Epidermal melanocyte (primary cell): Measurements from ENCODE around the gene EIPR1.
"Not testable (repeated sequence)": the region's sequence is repeated elsewhere in the genome, so short reads cannot be mapped to it uniquely, and the experiment has no call there.

Experiments
- DNase-seq: peaks from one replicate; pipeline ENCODE4 v3.0.0; 2011; ENCODE audit warnings: low spot score; ENCODE audit not compliant: insufficient read length

Gene EIPR1

DNA sequence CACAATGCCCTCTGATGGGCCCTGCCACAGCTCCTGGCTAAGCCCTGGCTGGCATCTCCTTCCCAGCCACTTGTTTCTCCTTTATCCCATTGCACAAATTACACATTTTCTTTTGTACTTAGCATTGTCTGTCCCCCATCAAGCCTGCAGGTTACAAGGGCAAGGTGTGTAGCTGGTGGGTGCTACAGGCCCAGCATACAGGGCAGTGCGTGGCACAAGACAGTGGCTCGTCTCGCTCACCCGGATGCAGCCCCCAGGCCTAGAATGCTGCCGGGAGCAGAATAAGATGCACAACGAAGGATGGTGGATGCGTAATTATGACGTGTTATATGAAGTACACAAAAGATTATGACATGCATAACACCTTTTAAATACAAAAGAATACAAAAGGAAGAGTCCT lies 87.6 kb downstream of the EIPR1 start:
- DNase-seq: no peak

DNA sequence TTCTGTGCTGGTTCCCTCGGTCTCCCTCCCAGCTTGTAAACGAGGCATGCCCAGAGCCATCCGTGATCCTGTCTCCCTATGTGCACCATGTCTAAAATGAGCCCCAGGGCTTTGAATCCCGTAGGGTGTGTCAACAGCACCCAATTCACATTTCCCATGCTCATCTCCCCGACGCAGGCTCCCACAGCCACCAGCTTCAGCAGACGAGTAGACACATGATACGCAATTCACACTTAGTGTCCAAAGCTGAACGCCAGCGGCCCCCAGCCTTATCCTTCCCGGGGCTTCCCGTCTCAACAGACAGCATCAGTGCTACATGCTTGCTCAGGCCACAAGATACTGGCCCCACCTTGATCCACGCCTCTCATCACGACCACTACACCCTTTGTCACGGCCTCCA lies 88.1 kb downstream of the EIPR1 start:
- DNase-seq: no peak

DNA sequence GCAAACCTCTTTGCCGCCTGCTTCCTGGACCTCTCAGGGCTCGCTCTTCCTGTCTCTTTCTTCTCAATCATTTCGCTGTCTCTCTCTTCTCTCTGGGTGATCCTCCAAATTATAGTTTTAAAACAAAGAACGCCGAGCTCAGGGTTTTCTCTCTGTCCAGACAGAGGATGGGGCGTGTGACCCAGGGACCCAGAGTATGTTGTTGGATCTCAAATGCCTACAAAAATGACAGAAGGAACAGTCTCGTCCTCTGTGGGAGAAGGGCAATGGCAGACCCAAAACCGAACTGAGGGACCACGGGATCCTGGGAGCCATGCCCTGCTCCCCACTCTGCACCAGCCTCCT lies 88.5 kb downstream of the EIPR1 start:
- DNase-seq: no peak

DNA sequence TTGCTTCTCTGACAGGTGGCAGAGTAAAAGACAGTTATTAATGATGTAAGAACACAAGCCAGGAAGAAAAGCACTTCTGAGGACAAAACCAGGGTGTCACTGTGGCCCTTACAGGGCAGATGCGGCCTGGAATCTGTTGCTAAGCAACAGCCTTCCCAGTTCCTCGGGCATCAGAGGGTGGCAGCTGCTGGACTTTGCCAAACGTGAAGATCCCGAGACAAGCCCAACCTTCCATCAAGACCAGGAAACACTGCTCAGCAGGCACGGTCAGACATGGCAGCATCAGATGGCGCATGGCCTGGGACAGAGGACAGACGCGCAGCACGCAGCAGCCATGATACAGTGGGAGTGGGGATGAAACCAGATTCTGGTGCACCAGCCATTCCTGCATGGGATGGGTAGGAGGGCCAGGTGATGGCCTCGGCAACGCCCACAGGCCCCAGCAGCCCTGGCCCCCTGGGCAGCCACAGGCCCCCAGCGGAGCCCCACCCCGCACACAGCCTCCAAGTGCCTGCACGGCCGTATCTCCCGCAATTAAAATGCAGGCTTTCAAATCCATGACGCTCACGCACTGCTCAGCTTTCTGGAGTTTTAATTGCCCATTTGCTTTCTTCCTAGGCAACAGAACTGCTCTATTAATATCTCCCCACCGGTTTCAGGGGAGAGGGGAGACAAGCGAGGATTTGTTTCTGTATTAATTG lies 89.0 kb downstream of the EIPR1 start:
- DNase-seq: peak; percentile 54

DNA sequence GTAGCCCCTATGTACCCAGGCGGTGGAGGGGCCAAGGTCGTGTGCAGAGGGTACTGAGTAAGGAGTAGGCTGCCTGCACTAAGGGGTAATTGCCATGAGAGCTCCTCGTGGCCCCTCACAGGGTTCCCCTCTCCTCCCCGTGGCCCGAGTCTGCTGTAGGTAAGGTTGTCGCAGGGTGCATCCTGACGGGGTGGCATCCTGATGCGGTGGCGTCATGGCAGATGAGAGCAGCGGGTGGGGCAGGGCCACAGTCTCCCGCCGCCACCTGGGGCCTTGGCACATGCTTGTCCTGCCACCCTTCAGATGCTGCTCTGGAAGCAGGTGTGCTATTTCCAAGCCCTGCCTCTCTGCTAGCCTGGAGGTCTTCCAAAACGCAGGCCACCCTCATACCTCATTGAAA lies 89.7 kb downstream of the EIPR1 start:
- no peak for DNase-seq

DNA sequence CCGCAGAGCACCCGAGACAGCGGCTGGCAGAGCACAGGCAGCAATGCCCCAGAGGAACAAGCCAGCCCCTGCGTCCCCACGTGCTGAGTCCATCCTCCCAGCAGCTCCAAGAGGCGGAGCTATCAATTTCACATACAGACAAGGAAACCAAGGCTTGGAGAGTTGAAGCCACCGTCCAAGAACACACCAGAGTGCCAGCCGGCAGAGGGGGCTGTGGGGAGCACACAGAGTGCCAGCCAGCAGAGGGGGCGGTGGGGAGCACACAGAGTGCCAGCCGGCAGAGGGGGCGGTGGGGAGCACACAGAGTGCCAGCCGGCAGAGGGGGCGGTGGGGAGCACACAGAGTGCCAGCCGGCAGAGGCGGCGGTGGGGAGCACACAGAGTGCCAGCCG lies 91.0 kb downstream of the EIPR1 start:
- not testable (repeated sequence) for DNase-seq

DNA sequence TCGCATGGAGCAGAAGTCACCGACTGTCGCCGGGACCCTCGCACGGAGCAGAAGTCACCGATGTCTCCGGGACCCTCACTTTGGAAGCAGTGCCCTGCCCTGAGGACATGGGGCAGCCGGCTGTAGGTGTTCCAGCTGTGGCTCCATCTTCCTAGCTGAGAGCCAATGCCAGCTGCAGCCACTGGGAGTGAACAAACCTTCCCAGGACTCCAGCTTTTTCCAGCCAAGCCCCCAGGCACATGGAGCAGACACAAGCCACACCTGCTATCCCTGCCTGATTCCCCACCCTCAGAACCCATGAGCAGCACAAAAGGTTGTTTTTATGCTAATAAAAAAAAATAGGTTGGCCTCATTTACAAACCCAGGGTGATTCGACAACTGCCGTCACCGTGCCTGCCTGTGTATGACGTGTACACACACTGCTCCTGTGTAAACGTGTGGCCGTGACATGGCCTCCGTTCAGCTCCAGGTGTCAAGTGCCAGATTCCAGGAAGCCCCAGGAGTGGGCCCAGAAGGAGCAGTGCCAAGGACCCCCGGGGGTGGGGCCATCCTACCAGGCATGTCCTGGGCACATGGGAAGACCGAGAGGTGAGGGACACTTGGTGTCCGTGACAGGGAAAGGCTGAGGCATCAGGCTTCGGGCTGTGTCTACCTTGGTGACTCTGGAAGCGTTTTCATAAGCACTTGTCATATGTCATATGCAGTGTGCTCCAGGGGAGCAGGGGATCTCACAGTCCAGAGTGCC lies 91.5 kb downstream of the EIPR1 start:
- DNase-seq: no peak

DNA sequence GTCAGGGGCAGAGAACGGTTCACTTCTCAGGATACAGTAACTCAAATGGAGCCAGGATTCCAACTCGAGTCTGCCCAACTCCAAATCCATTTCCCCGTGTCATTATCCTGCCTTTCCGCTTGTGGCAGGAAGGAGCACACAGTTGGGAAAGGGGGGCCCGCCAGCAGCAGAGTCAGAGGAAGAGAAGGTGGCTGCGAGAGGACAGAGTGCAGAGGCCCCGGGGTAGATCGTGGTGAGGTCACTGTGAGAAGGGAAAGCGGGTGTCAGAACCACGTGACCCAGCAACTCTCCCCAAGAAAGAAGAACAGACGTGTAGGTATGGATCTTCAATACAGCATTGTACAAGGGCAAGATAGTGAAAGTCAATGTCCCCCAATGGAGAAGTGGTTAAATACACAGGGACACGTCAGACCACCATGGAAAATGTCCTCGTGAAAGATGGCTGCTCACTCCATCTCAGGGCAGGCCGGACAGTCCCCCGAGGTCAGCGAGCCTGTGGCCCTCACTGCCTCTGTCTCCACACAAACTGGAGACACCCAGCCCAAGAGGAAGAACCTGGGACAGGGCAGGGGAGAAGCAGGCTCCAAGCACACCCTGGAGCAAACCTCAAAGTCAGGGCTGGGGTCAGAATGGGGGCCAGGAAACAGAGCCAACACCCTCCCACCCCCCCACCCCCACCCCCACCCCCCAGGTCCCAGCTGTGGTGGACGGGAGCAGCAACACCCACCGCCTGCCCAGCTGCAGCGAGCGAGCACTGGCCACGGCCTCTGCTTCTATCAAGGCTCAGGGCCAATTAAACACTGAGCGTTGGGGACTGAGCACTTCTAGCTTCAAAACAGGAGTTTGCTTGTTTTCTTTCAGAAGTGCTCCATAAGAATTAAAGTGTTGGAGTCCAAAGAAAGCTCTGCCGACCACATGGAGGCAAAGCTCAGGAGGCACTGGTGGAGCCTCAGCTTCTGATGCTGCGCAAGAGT lies 92.7 kb downstream of the EIPR1 start:
- no peak for DNase-seq

DNA sequence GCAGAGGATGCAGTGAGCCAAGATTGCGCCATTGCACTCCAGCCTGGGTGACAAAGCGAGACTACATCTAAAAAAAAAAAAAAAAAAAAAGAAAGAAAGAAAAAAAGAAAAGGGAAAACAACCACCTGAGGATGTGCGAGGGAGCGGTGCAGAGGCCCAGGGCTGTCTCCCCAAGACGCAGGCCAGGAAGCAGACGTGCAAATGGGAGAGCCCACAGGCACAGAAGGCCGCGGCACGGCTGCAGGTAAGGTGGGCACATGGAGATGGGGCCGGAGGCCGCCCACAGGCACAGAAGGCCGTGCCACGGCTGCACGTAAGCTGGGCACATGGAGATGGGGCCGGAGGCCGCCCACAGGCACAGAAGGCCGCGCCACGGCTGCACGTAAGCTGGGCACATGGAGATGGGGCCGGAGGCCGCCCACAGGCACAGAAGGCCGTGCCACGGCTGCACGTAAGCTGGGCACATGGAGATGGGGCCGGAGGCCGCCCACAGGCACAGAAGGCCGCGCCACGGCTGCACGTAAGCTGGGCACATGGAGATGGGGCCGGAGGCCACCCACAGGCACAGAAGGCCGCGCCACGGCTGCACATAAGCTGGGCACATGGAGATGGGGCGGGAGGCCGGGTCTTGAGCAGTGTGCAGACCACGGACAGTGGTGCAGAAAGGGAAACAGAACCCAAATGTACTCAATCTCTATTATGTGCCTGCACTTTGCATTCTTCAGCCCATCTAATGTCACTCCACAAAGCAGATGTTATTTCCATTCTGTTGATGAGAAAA lies 93.6 kb downstream of the EIPR1 start:
- DNase-seq: not testable (repeated sequence)

DNA sequence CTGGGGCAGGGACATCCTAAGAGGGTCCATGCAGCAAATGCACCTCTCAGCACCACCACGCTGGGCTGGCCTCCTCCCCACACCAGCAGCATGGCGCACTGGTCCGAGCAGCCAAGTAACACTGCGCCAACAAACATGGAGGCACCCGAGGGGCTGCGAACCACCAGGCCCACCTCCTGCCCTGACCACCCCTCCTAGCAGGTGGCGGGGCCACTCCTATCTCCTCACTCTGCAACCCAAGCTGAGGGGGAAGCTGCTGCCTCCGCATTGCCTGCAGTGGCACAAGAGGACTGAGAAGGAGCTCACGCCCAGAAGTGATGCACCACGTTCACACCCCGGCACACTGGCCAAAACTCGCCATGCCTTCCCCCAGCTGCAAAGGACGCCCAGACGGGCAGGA lies 94.4 kb downstream of the EIPR1 start:
- no peak for DNase-seq

DNA sequence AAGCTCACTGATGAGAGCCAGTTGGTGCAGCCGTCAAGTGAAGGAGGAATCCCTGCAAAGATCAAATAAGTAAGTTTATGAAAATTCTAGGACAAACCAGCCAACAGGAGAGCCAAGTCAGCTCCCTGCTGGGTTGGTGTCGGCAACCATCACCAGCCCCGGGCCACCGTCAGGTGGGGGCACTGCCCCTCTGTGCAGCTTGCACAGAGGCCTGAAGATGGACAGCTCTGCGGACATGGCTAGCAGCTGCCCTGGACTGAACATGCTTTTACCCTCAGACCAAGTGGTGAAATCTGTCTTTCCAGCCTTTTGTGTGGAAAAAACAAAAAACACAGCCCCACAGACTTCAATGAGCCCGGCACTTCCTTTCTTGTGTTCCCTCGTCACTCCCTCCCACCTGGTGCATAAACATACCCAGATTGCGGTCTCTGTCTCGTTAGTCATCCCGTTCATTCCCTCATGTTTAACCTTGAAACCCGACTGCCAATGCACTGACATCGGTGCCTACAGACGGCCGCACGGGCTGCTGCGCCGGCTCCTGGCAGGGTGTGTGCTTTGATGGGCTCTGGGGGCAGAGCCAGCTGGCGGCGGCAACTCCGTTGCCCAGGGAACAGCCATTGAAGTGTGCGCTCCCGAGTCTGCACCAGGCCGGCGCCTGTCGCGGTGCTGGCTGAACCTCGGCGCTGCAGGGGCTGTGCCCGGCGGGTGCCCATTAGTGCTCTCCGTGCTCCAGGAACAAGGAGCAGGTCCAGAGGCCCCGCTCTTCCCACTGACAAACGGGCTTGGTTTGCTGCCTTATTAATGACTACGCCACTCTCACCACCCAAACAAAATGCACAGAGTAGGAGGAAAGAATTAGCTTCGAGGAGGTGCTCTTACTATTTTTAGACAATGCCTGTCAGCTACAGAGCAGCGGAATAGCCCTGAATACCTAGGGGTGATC lies 95.3 kb downstream of the EIPR1 start:
- no peak for DNase-seq

DNA sequence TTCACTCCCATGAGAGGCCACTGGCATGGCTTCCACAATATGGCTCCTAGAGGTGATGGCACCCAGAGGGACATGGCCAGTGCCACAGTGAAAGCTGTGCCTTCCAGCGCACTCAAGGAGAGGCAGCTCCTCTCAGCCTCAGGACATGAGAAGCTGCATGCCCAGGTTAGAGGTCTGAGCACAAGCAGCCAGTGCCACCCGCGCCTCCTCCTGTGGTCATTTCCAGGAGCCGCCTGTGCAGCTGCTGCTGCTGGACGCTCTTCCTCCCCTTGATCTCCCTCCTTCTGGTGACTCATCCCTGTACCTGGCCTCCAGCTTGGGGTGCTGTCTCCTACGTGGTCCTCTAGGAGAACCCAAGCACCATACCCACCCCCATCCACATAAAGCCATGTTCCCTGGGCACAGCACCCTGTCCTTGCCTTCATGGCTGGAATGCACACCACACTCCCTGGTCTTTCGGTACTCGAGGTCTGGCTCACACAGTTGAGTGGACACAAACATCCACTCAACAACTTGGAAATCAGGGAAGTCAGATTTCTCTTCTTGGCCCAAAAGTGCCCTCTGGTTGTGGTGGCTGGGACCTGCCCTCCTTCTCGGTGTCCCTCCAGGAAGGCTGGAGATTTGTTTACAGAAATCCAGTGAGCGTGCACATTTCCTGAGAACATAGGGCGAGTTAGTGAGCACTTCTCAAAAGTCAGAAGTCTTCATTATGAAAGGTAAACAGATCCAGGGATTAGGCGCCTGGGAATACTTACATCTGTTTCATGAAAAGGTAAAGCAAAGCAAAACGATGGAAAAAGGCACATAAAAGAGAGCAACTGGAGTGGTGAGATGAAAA lies 96.7 kb downstream of the EIPR1 start:
- DNase-seq: no peak

DNA sequence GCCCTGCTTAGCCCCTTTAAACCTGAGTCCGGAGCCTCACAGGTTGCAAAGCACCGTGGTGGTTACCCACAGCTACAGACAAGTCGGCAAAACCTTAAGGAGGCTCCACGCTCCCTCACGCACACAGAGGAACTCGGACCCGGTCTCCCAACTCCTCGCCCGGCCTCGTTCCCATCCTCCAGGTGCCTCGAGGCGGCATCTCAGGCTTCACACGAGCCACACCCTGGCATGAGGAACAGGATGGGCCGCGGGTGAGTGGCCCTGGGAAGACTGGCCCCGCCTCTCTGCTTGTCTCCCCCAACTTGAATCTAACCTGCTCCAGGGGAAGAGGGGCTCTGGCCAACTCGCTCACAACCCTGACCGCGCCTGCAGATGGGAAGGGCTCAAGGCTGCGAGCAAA lies 97.4 kb downstream of the EIPR1 start:
- DNase-seq: no peak

DNA sequence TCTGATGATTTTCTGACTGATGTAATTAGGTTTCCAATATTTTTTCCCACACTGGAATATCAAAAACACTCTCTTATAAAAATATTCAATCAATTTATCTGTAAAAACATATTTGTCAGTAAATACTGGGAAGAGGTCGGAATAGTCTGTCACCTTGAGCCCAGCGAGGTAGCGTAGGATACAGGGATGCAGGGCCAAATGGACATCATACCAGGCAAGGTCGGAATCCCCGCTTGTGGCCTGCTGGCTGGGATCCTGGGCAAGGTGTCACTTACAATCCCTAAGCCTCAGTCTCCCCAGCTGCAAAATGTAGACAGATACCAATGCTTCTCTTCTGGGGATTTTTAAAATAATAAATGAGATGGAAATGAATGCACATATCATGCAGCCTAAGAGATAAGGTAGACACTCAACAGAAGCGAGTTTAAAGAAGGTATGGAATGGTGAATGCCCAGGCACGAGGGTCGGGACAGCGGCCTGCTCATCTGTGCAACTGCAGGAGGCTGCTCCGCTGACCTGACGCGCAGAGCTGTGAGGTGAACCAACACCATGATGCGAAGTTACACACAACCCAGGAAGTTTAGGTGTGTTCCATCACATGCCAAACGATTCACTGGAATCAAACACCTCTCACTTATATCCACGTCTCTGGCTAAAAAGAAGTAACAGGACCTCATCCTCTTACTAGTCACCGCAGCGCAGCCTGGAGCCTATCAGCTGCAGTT lies 98.2 kb downstream of the EIPR1 start:
- DNase-seq: no peak

DNA sequence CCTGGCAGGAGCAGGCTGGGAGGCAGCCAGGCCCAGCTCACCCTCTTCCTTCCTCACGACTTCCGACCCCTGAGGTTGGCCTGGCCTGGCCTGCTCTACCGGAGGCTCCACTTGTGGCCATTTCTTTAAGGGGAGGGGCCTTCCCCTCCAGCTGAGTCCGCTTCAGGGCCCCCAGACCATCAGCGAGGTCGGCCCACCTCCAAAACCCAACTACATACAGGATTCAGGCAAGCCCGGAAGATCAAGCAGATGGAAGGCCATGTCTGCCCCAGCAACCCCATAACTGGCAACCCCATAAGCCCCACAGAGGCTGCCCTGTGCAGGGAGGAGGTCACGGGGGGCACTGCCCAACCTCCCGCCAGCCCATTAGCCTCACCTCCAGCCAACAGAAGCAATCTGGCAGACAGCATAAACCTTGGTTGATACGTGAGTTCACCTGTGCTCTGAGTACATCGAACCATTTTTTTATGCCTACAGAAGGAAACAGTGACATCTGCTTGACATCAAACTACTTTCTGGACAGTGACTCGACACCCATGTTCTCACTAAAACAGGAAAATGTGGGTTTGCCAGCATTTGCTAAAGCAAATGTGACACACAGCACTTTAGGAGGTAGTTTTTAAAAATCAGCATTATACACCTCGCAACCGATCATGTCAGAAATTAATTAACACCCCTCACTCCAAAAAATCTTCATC lies 98.9 kb downstream of the EIPR1 start:
- no peak for DNase-seq

DNA sequence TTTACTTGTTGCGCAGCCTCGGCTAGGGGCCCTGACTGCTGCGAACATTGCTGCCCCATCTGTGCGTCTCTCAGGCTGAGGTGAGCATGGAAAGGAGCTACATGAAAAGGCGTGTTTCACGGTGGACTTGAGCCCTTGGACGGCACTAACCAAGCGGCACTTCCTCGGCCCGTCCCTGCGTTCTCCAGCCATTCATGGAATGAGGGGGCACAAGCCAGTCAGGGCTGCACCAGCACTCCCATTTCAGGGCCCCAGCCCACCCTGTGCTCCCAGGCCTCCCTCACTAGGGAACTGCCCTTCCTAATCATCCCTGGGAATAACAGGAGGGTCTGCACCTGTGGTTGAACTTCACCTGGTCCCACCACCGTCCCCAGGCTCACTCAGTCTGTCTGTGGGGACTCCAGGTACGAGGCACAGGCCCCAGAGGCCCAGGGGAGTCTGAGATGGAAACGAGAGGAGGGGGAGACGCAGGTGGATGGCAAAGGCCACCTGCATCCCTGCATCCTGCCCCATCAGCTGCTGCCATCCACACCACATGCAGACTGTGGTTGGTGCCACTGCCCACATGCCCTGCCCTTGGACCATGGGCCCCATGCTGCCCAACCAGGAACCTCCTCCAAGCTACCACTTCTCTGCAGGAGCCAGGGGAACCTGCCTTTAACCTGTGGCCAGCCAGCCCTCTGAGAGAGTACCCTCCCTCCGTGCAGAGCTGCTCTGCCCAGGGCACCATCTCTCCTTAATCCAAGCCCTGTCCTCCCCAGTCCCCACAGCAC lies 99.7 kb downstream of the EIPR1 start:
- DNase-seq: no peak

DNA sequence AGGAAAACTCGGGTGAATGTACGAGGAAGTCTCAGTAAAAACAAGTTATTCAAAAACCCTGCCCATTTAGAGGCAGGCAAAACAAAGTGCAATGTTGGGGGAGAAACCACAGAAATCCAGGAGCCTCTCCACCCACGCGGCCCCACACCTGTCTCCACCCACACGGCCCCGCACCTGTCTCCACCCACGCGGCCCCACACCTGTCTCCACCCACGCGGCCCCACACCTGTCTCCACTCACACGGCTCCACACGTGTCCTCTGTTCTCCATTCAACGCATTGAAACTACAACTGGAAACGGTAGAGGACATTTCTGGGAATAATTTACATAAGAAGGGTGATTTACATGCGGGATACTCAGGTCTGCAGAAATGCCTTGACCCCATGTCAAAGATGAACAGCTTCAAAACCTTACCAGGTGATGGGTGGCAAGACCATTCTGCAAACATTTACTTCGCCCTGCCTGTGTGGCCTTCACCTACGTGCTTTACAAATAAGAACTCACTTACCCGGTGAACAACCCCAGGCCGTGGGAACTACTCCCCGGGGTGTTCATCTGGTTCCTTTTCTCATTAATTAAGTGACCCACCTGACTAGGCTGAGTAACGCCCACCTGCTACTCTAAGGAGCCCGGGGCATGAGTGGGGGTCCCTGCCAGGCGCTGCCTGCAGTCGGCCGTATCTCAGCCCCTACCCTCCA lies 100.4 kb downstream of the EIPR1 start:
- DNase-seq: no peak
